Right lobe of liver (tissue), 6 donors: ENCODE results near the gene ZNF512B. TPM values are rescaled to one million over a fixed set of nuclear protein-coding genes. Genes with fewer than 3 reads are reported as not detected.

Source experiments
- ATAC-seq, 4 donors: fragments of 200-7000 bp; cut with Tn5 transposase; one replicate each; pipeline ENCODE4 v1.9.1; 2020; ENCODE audit warnings: mild to moderate bottlenecking in 4 of 4, moderate library complexity in 4 of 4
- DNase-seq, 3 donors: peaks; one replicate each; pipeline ENCODE4 v3.0.0-alpha.2; 2020
- H3K27ac ChIP-seq, 3 donors: fragments of 200-600 bp; one replicate each; pipeline ENCODE4 v1.8.0; 2022
- H3K27me3 ChIP-seq, 2 donors: fragments of 200-600 bp; one replicate each; pipeline ENCODE4 v1.8.0; 2022
- H3K36me3 ChIP-seq, 4 donors: fragments of 200-600 bp; sonication (generic) in 1 of 4; one replicate each; pipeline versions ENCODE4 v1.5.1 to v1.8.0; 2017 to 2022; ENCODE audit warnings: control low read depth in 1 of 4
- H3K4me1 ChIP-seq, 4 donors: fragments of 200-600 bp; sonication (generic) in 1 of 4; one replicate each; pipeline versions ENCODE4 v1.5.1 to v1.8.0; 2017 to 2022; ENCODE audit warnings: control low read depth in 1 of 4
- H3K4me3 ChIP-seq, 3 donors: fragments of 200-600 bp; one replicate each; pipeline ENCODE4 v1.8.0; 2022
- H3K9me3 ChIP-seq, 4 donors: fragments of 200-600 bp; sonication (generic) in 1 of 4; one replicate each; pipeline versions ENCODE4 v1.5.1 to v1.8.0; 2017 to 2022; ENCODE audit warnings: control low read depth in 1 of 4
- POLR2A ChIP-seq: fragments of 450-650 bp; IDR thresholded peaks from one replicate; pipeline ENCODE4 v1.6.1; 2017; ENCODE audit warnings: antibody characterized with exemption, mild to moderate bottlenecking
- WGBS: methylation state at CpG from one replicate; pipeline ENCODE4 v1.1.6; 2018; ENCODE audit warnings: low coverage, low lambda C conversion rate; ENCODE audit not compliant: insufficient coverage; ENCODE audit errors: missing lambda C conversion rate; 5-methylcytosine and 5-hydroxymethylcytosine counted together
- intact Hi-C, 2 donors: fragments of 100-400 bp; cut with DNase I; formaldehyde crosslinking; loops; one replicate each; pipeline versions ENCODE4 v1.11.2 to v1.14.1; 2022
- total RNA-seq, 6 experiments: library from RNA; depleted of rRNA in 2 of 6; stranded (reverse); fragments of >200 nt in 2 of 6; fragmentation: NEBNext Ultra II Directional in 3 of 6; extraction: Animal tissue kit (Norgen Biotek cat#: 25700) in 3 of 6; gene quantifications; one replicate each; pipeline versions ENCODE4 v1.1.0 to v1.2.4, GENCODE V29; 2016 to 2023
- TF ChIP-seq, protein P1 (sequence below), 4 donors: fragments of 200-600 bp in 3 of 4; fragments of 450-650 bp in 1 of 4; IDR thresholded peaks; one replicate each; pipeline versions ENCODE4 v1.5.1 to v1.8.0; 2016 to 2022; ENCODE audit warnings: antibody characterized with exemption in 4 of 4, mild to moderate bottlenecking in 2 of 4
- donor health status: DM: no; HTN: yes; CAD: no.
- donor health status: DM: no; HTN: no; CAD: no.
- donor health status: DM: no; HTN: no; CAD: no.
- donor health status: DM: no; HTN: yes; CAD: no.
- donor health status: DM: no; HTN: yes; CAD: no.

ZNF512B gene
- total RNA-seq, 6 experiments from 2014 or later = 10.8 to 16.8 (median 14.0) TPM

GRCh38 chr20:63982937-63983336 is 13.2 kb upstream of the ZNF512B start:
- Histone ChIP-seq H3K27ac (no peak overlapping the region), H3K4me3 (no peak overlapping the region), H3K36me3 (peaks cover 0 to 31% (median 8%) of the 10 kb centered on the region in 4 donors), H3K9me3 (no peaks in the 10 kb centered on the region), H3K4me1 (peaks cover 0 to 23% (median 12%) of the 10 kb centered on the region in 4 donors), H3K27me3 (no peaks in the 10 kb centered on the region)
- WGBS = 81% methylated on average over 5 of the region's 14 CpGs
- intact Hi-C loops = no loop called here
- TF ChIP-seq POLR2A = no peak
- TF ChIP-seq, protein P1, sequence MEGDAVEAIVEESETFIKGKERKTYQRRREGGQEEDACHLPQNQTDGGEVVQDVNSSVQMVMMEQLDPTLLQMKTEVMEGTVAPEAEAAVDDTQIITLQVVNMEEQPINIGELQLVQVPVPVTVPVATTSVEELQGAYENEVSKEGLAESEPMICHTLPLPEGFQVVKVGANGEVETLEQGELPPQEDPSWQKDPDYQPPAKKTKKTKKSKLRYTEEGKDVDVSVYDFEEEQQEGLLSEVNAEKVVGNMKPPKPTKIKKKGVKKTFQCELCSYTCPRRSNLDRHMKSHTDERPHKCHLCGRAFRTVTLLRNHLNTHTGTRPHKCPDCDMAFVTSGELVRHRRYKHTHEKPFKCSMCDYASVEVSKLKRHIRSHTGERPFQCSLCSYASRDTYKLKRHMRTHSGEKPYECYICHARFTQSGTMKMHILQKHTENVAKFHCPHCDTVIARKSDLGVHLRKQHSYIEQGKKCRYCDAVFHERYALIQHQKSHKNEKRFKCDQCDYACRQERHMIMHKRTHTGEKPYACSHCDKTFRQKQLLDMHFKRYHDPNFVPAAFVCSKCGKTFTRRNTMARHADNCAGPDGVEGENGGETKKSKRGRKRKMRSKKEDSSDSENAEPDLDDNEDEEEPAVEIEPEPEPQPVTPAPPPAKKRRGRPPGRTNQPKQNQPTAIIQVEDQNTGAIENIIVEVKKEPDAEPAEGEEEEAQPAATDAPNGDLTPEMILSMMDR (IDR thresholded peaks at IDR 0.05) = no peak
- DNase-seq (no peak), ATAC-seq (no peak)

- Histone ChIP-seq H3K36me3 (peaks cover 0 to 27% (median 6%) of the 10 kb centered on the region in 4 donors), H3K27ac (peak within 1 kb of the TSS; percentile 45 to 77 (median 65)), H3K4me3 (peak within 1 kb of the TSS; percentile 91 to 99 (median 99)), H3K4me1 (peaks cover 0 to 23% (median 12%) of the 10 kb centered on the region in 4 donors), H3K9me3 (no peaks in the 10 kb centered on the region), H3K27me3 (no peaks in the 10 kb centered on the region)
- 0% methylated on average over 28 of the region's 75 CpGs for WGBS
- intact Hi-C loops = no loop called here
- ATAC-seq (peak; percentile 87 to 92 (median 88)), DNase-seq (peak; percentile 96)
- TF ChIP-seq POLR2A = peak; percentile 61
- TF ChIP-seq, protein P1 (IDR thresholded peaks at IDR 0.05) = peak; percentile 71 to 93 (median 84)
Measured at GRCh38 chr20:63980806-63981728, 11.3 kb upstream of the ZNF512B start, which contains the start of gene PRPF6. Gene PRPF6 (plus strand): TSS chr20:63981132. CDS start chr20:63981246, 114 bp downstream.

DNA sequence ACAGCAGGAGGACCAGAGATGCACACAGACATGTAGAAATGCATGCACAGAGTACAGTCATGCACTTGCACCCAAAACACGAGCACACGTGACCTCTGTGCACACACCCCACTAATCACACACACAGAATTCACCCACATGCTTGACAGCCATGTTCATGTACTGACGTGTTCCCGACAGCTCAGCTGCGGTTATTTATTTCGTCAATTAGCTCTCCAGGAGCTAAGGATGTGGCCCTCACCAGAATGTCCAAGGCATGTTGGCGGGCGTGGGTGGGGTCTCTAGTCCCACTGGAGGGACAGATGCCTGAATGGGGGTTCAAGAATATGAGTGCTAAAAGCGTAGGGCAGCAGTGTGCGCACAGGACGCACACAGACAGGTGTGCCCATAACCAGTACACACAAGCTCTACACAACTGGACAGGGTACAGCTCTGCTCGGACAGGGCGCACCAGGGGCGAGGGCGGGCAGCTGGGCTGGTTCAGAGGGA is 10.6 kb upstream of the ZNF512B start:
- Histone ChIP-seq H3K4me3 (peak overlapping the region; percentile 91 to 99 (median 99)), H3K4me1 (peaks cover 0 to 23% (median 12%) of the 10 kb centered on the region in 4 donors), H3K36me3 (peaks cover 0 to 20% (median 4%) of the 10 kb centered on the region in 4 donors), H3K27me3 (no peaks in the 10 kb centered on the region), H3K27ac (peak overlapping the region; percentile 45 to 65 (median 47)), H3K9me3 (no peaks in the 10 kb centered on the region)
- ATAC-seq (peak; percentile 6 to 37 (median 18)), DNase-seq (no peak)
- WGBS = 64% methylated on average over 9 of the region's 15 CpGs
- TF ChIP-seq, protein P1 (IDR thresholded peaks at IDR 0.05) = no peak
- TF ChIP-seq POLR2A = no peak
- intact Hi-C loops = no loop called here

GRCh38 chr20:63979557-63980316 is 10.0 kb upstream of the ZNF512B start, which contains the start of gene SAMD10:
Gene SAMD10 (minus strand): TSS chr20:63979642. CDS start chr20:63979467, 175 bp downstream.
- Histone ChIP-seq H3K9me3 (no peaks in the 10 kb centered on the region), H3K36me3 (peaks cover 0 to 14% (median 3%) of the 10 kb centered on the region in 4 donors), H3K27ac (peak within 1 kb of the TSS; percentile 36 to 65 (median 47)), H3K4me3 (peak within 1 kb of the TSS; percentile 54 to 99 (median 63)), H3K4me1 (peaks cover 0 to 26% (median 12%) of the 10 kb centered on the region in 4 donors), H3K27me3 (no peaks in the 10 kb centered on the region)
- ATAC-seq (peak; percentile 1 to 9 (median 3)), DNase-seq (peak in 2 of 3 donors; percentile 61 to 65)
- TF ChIP-seq, protein P1 (IDR thresholded peaks at IDR 0.05) = peak in 1 of 4 donors; percentile 17
- TF ChIP-seq POLR2A = no peak
- WGBS = 10% methylated on average over 6 of the region's 52 CpGs
- intact Hi-C loops = loop anchor here (10.0 kb wide), 2 partner anchors 435 to 445 kb away; partner anchors contain the start of genes PTK6 (in 1 of the 2) and SRMS (in 1 of the 2)
